NCI-H345 (cell line): ENCODE measurements around the gene GPR149.
"Not testable (repeated sequence)": the region's sequence is repeated elsewhere in the genome, so short reads cannot be mapped to it uniquely, and the experiment has no call there.

Source experiments
- DNase-seq: peaks from one replicate; lab custom pipeline; 2025; lab: John Stamatoyannopoulos, UW

Gene GPR149

GRCh38 chr3:154430014-154430413 is at the start of gene GPR149:
Gene GPR149, minus strand, starts transcription at chr3:154430190. Its CDS starts 575 bp downstream, at chr3:154429615.
- no peak for DNase-seq

DNA sequence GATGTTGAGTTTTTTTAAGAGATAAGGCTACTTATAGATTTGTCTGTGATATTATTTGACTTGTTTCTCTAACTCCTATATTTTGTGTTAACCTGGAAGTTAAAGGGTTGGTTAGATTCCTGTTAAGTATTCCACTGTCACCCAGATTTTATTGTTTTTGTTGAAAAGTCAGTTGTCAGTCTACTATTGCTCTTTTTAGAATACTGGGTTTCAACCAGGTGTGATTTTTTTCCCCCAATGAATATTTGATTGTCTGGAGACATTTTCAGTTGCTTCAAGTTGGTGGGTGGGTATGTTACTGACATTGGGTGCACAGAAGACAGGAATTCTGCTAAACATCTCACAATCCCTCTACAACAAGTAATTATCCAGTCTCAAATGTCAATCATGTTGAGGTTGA is 43.8 kb upstream of the GPR149 start:
- no peak for DNase-seq

- no peak for DNase-seq
Measured at GRCh38 chr3:154469585-154469984, 39.6 kb upstream of the GPR149 start.

DNA sequence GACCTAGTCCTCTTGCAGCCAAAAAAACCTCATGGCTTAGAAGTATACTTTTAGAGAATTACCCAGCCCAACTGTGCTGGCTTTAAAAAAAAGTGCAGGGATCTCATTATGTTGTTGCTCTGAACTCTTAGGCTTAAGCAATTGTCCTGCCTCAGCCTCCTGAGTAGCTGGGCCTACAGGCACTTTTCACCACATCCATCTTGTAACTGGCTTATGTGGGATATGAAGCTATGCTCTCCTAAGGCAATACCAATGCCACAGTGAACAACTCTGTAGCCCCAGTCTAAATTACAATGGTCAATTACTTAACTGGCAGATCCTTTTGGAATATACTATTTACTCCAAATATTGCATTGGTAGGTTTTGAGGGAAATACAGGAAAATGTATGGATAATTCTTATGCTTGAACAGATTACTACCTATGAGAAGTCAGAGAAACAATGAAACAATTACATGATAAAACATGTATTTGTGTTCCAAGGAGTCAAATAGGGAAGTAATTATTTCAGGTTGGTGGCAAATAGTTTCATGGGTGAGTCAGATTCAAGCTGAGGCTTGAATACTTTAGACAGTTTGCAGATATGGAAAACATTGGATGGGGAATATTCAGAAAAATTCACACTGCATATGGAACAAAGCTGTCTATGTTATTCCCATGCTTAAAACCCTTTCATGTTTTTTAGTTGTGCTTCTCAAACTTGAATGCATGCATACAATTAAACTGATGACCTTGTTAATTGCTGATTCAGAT is 34.6 kb upstream of the GPR149 start:
- no peak for DNase-seq

GRCh38 chr3:154458560-154458959 is 28.6 kb upstream of the GPR149 start:
- DNase-seq = no peak

DNA sequence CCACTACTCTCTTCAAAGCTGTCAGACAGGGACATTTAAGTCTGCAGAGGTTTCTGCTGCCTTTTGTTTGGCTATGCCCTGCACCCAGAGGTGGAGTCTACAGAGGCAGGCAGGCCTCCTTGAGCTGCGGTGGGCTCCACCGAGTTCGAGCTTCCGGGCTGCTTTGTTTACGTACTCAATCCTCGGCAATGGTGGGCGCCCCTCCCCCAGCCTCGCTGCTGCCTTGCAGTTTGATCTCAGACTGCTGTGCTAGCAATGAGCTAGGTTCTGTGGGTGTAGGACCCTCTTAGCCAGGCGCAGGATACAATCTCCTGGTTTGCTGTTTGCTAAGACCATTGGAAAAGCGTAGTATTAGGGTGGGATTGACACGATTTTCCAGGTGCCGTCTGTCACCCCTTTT is 9.1 kb upstream of the GPR149 start:
- DNase-seq = not testable (repeated sequence)

GRCh38 chr3:154431043-154431442 is 1.1 kb upstream of the GPR149 start:
- no peak for DNase-seq

GRCh38 chr3:154428286-154429206 is 1.4 kb downstream of the GPR149 start:
- DNase-seq = peak; percentile 3

- peak; percentile 30 for DNase-seq
Measured at GRCh38 chr3:154427685-154428285, 2.2 kb downstream of the GPR149 start.

GRCh38 chr3:154422694-154423093 is 7.3 kb downstream of the GPR149 start:
- DNase-seq = no peak

DNA sequence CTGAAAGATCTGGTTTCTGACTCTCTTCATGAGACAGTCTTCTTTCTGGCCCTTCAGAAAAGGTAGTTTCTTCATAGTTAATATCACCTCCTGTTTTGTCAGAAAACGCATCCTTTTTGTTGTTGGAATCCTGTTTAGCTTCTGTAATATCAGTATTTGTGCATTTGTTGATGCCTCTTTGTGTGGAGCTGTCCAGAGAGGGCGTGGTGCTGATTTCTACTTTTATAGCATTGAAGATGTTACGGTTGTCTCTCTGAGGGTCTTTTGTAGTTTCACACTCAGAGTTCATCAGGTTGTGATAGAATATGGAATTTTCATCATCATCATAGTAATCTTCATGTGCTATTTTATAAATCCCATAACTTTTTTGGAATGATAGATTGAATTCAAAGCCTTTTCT is 8.9 kb downstream of the GPR149 start:
- DNase-seq = no peak

DNA sequence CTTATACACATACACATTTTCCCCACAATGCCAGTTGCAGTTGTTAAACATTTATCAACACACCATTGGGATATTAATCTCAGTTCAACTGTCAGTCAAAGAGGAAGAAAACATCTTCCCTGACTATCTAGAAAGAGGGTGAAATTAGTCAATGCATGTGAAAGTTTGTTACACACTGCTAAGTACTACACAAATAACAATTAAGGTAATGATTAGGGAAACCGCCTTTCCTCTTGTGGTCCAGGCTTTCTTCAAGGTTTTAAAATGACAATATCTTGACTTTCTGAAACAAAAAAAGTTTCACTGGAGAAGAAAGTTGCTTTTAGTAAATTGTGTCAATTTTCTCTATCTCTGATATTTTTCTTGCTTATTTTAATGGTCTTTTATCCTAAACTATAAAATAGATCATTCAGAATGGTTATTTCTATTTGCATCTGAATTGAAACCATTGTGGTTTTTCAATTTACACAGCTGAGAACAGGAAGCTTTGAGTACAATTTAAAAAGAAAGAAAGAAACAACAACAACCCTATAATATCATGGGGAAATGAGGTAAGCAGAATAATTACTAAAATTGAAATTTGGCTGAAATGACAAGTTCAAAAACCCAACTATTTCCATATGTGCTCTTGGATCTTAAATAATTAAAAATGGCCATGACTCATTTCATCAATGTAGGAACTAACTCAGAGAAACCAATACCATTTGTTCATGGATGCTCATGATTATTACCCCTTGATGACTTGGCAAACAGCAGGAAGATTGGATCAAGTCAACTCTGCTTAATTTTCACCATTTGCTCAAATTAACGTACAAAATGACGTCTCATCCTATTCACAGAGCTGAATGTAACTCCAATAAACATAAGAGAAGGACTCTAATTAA is 31.7 kb downstream of the GPR149 start:
- DNase-seq = no peak

GRCh38 chr3:154389861-154390260 is 40.1 kb downstream of the GPR149 start:
- DNase-seq = no peak

DNA sequence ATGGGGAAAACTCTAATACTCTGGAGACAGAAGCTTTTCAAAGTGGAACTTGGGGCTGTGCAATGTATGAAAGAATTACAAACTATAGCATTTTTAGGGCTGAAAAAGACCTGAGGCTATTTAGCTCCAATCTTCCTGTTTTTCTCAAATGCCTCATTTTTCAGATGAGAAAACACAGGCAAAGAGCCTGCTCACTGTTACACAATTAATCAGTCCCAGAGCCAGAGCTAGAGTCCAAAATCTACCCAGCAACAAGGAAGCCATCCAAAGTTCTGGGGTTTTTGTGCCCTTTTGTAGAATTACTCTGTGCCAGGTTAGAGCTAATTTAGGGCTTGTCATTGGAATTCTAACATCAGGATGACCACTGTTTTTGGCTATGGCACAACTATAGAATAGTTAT is 45.5 kb downstream of the GPR149 start:
- no peak for DNase-seq

DNA sequence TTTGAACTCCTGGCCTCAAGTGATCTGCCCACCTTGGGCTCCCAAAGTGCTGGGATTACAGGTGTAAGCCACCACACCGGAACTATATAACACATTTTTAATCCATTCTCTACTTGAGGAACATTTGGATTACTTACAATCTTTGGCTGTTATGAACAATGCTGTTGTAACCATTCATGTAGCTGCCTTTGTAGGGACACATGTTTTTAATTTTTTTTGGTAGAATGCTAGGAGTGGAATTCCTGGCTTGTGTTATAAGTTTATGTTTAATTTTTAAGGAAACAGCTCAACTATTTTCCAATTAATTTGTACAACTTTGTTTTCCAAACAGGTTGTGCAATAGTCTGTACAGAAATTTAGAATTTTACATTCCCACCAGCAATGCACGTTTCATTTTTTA is 51.7 kb downstream of the GPR149 start:
- DNase-seq = no peak

GRCh38 chr3:154367221-154367620 is 62.8 kb downstream of the GPR149 start:
- no peak for DNase-seq

- DNase-seq = no peak
Measured at GRCh38 chr3:154364849-154365248, 65.1 kb downstream of the GPR149 start.

DNA sequence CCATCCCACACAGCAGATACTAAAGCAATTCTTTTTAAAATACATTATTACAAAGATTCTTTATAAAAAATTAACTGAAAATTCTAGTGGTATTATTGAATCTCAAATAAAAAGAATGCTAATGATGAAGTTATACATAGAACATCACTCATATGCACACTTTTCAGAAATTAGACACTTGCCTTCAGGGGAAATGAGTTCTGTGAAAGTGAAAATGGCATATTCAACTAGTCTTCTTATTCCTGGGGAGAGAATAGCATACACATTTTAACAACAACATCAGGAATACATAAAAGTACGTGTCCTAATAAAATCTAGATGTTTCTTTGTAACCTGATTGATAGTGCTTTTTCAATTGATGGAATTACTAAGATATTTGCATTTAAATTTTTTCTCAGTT is 68.9 kb downstream of the GPR149 start:
- DNase-seq = no peak

DNA sequence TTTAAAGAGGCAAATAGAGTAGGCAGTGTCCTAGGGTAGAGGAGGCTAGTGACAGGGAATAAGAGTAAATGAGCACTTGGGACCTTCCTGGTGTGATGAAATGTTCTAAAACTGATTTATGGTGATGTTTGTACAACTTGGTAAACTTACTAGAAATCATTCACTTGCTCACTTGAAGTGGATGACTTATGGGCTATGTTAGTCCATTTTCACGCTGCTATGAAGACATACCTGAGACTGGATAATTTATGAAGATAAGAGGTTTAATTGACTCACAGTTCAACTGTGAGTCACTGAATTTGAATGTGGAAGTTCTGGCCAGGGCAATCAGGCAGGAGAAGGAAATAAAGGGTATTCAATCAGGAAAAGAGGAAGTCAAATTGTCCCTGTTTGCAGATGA is 74.0 kb downstream of the GPR149 start:
- DNase-seq = no peak

DNA sequence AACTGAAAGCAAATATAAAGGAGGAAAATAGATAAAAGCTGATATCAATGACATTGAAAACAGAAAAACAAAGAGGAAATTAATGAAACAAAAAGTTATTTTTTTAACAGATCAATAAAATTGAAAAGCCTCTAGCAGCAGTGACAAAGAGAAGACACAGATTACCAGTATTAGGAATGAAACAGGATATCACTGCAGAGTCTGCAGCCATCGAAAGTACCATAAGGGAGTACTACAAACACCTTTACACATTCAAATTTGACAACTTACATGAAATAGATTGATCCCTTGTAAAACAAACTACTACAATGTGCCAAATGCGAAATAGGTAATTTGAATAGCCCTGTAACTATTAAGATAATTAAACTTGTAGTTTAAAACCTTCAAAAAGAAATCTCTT is 80.8 kb downstream of the GPR149 start:
- DNase-seq = no peak

DNA sequence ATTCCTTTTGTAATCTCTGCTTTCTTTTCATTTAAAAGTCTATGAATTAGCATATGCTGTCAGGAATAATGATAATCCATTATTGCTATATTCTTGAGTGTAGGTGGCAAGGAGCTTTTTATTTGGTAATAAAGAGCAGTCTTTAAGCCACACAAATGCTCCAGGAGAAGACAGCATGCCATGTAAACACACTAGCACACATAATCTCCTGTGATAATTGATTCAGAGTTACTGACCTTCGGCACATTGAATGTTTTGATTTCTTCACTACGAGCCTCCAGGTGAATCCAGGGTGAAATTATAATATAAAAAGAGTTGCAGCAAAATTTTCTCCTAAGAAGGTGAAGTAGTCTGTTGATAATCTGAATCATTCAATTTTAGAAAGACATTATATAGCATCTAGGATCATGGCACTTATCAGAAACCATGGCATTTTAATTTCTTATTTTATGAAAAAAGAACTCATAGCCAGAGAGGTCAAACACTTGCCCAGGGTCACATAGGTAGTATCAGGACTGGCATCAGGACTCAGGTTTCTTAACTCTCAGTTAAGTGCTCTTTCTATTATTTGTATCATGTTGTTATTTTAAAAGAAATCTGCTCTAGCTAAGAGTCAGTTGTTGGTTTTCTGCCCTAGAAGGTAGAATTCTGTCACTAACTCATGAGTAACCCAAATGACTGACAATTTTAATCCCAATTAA is 84.4 kb downstream of the GPR149 start:
- DNase-seq = no peak
